Fibroblast of lung (primary cell): Measurements from ENCODE around the gene DTD1. TPM values are rescaled to one million over a fixed set of nuclear protein-coding genes. Genes with fewer than 3 reads are reported as not detected.

Experiments
- DNase-seq, 2 donors: peaks; one replicate each; pipeline versions ENCODE4 v3.0.0 to v3.0.0-alpha.2; 2010; ENCODE audit warnings: low read depth in 2 of 2
- H2AFZ ChIP-seq: 2 replicates; pipeline ENCODE4 v1.5.1; 2012; ENCODE audit warnings: low read length, control low read depth, inconsistent platforms
- H3K27ac ChIP-seq: 2 replicates; pipeline ENCODE4 v1.5.1; 2011; ENCODE audit warnings: low read length, control low read depth; ENCODE audit not compliant: insufficient read depth
- H3K27me3 ChIP-seq: 2 replicates; pipeline ENCODE4 v1.5.1; 2011; ENCODE audit warnings: mild to moderate bottlenecking, low read length; ENCODE audit not compliant: control insufficient read depth, insufficient read depth
- H3K36me3 ChIP-seq: 2 replicates; pipeline ENCODE4 v1.5.1; 2011; ENCODE audit warnings: low read length; ENCODE audit not compliant: control insufficient read depth, insufficient read depth
- H3K4me1 ChIP-seq: 2 replicates; pipeline ENCODE4 v1.5.1; 2011; ENCODE audit warnings: low read length; ENCODE audit not compliant: control insufficient read depth, insufficient read depth; ENCODE audit errors: extremely low read depth
- H3K4me2 ChIP-seq: 2 replicates; pipeline ENCODE4 v1.5.1; 2011; ENCODE audit warnings: low read length, control low read depth; ENCODE audit not compliant: insufficient read depth; ENCODE audit errors: extremely low read depth
- H3K4me3 ChIP-seq, 4 experiments: fragments of 200-600 bp in 1 of 4; sonication (generic) in 1 of 4; replicated peaks in 1 of 4; 2 replicates each; pipeline ENCODE4 v1.5.1; 2011 to 2016; ENCODE audit warnings: low read length in 4 of 4, low read depth in 3 of 4, mild to moderate bottlenecking in 3 of 4, control low read depth in 2 of 4, inconsistent platforms in 1 of 4, mixed read lengths in 1 of 4; ENCODE audit not compliant: insufficient read depth in 1 of 4; ENCODE audit errors: control extremely low read depth in 1 of 4
- H3K79me2 ChIP-seq: 2 replicates; pipeline ENCODE4 v1.5.1; 2012; ENCODE audit warnings: mild to moderate bottlenecking, low read length, inconsistent platforms; ENCODE audit not compliant: control insufficient read depth, insufficient read depth
- H3K9ac ChIP-seq: 2 replicates; pipeline ENCODE4 v1.5.1; 2011; ENCODE audit warnings: mild to moderate bottlenecking, low read length, control low read depth; ENCODE audit not compliant: insufficient read depth
- H3K9me3 ChIP-seq: 2 replicates; pipeline ENCODE4 v1.5.1; 2012; ENCODE audit warnings: low read depth, low read length; ENCODE audit not compliant: control insufficient read depth, insufficient read depth
- H4K20me1 ChIP-seq: 2 replicates; pipeline ENCODE4 v1.5.1; 2011; ENCODE audit warnings: low read length; ENCODE audit not compliant: control insufficient read depth, insufficient read depth; ENCODE audit errors: extremely low read depth
- CTCF ChIP-seq, 2 donors: IDR thresholded peaks in 1 of 2; conservative IDR thresholded peaks in 1 of 2; 1 replicate in 1 of 2; 2 replicates in 1 of 2; pipeline ENCODE4 v1.5.1; 2011 to 2012; ENCODE audit warnings: low read length in 2 of 2, control low read depth in 1 of 2, inconsistent platforms in 1 of 2, low read depth in 1 of 2, mild to moderate bottlenecking in 1 of 2
- EZH2 ChIP-seq: IDR thresholded peaks from 2 replicates; pipeline ENCODE4 v1.5.1; 2012; ENCODE audit warnings: low read length, control low read depth, mild to moderate bottlenecking; ENCODE audit errors: missing control alignments
- polyA plus RNA-seq, 2 donors: library from polyadenylated mRNA; depleted of rRNA in 1 of 2; stranded (reverse) in 1 of 2; unstranded in 1 of 2; fragments of >200 nt; gene quantifications; 2 replicates each; pipeline ENCODE4 v1.2.1, GENCODE V29; 2011 to 2012; ENCODE audit warnings: missing spikeins in 1 of 2
- total RNA-seq: library from RNA; depleted of rRNA; stranded (reverse); fragments of >200 nt; gene quantifications from 2 replicates; pipeline ENCODE4 v1.2.1, GENCODE V29; 2014

Gene DTD1
- total and polyA plus RNA-seq, 2 donors (not counting 1 experiment from before 2014, with no cell fraction given): 60.8 to 71.0 TPM

- Histone ChIP-seq H3K27ac (no peak overlapping the region), H3K4me3 (no peak overlapping the region), H3K27me3 (no peaks in the 10 kb centered on the region), H3K4me1 (no peaks in the 10 kb centered on the region), H3K36me3 (no peaks in the 10 kb centered on the region), H3K79me2 (no peaks in the 10 kb centered on the region), H3K9me3 (no peaks in the 10 kb centered on the region), H3K9ac (no peak overlapping the region), H2AFZ (no peak overlapping the region), H3K4me2 (no peak overlapping the region), H4K20me1 (no peaks in the 10 kb centered on the region)
- TF ChIP-seq EZH2: no peak
- no peak for TF ChIP-seq CTCF (conservative IDR thresholded peaks at IDR 0.05 in 1 of 2, IDR thresholded peaks at IDR 0.05 in 1 of 2; ENCODE audit: low read depth in 1 of 2, low read length in 2 of 2)
- DNase-seq: no peak
Observed at GRCh38 chr20:18578581-18578980, 9.3 kb upstream of the DTD1 start.

- no peaks in the 10 kb centered on the region for H3K79me2 ChIP-seq
- TF ChIP-seq CTCF (conservative IDR thresholded peaks at IDR 0.05 in 1 of 2, IDR thresholded peaks at IDR 0.05 in 1 of 2; ENCODE audit: low read depth in 1 of 2, low read length in 2 of 2): no peak
- TF ChIP-seq EZH2: no peak
- no peak overlapping the region for H2AFZ ChIP-seq
- H3K36me3 ChIP-seq: no peaks in the 10 kb centered on the region
- no peak overlapping the region for H3K27ac ChIP-seq
- no peaks in the 10 kb centered on the region for H4K20me1 ChIP-seq
- no peak overlapping the region for H3K4me2 ChIP-seq
- no peak for DNase-seq
- no peaks in the 10 kb centered on the region for H3K4me1 ChIP-seq
- H3K4me3 ChIP-seq: no peak overlapping the region
- H3K9ac ChIP-seq: no peak overlapping the region
- no peaks in the 10 kb centered on the region for H3K27me3 ChIP-seq
- no peaks in the 10 kb centered on the region for H3K9me3 ChIP-seq
Observed at GRCh38 chr20:18580012-18580411, 7.8 kb upstream of the DTD1 start.

- H3K4me3 ChIP-seq: no peak overlapping the region
- no peak overlapping the region for H2AFZ ChIP-seq
- H3K9ac ChIP-seq: no peak overlapping the region
- TF ChIP-seq EZH2 (no peak), CTCF (conservative IDR thresholded peaks at IDR 0.05 in 1 of 2, IDR thresholded peaks at IDR 0.05 in 1 of 2; ENCODE audit: low read depth in 1 of 2, low read length in 2 of 2) (no peak)
- no peaks in the 10 kb centered on the region for H3K27me3 ChIP-seq
- H4K20me1 ChIP-seq: no peaks in the 10 kb centered on the region
- no peaks in the 10 kb centered on the region for H3K4me1 ChIP-seq
- H3K27ac ChIP-seq: no peak overlapping the region
- DNase-seq: peak; percentile 32 to 76
- no peak overlapping the region for H3K4me2 ChIP-seq
- H3K9me3 ChIP-seq: no peaks in the 10 kb centered on the region
- H3K79me2 ChIP-seq: peaks cover 5% of the 10 kb centered on the region
- H3K36me3 ChIP-seq: no peaks in the 10 kb centered on the region
Observed at GRCh38 chr20:18585134-18585533, 2.7 kb upstream of the DTD1 start.
